DOHH2 (cell line): ENCODE results near the gene MEIS2.

Source experiments
- H3F3A ChIP-seq: fragments of 200-600 bp; sonication (generic), shearing (Covaris generic); 2 replicates; pipeline ENCODE4 v1.6.0; 2016; ENCODE audit warnings: antibody characterized with exemption, mild to moderate bottlenecking; ENCODE audit not compliant: control insufficient read depth, insufficient read depth
- H3K27ac ChIP-seq: fragments of 200-600 bp; sonication (generic); 2 replicates; pipeline ENCODE4 v1.5.1; 2014; ENCODE audit warnings: low read depth, mild to moderate bottlenecking, low read length, moderate library complexity
- H3K27me3 ChIP-seq: fragments of 200-600 bp; sonication (generic); 2 replicates; pipeline ENCODE4 v1.6.1; 2014; ENCODE audit warnings: mild to moderate bottlenecking, low read length, mixed read lengths; ENCODE audit not compliant: control insufficient read depth
- H3K36me3 ChIP-seq: fragments of 200-600 bp; sonication (generic); 2 replicates; pipeline ENCODE4 v1.6.1; 2014; ENCODE audit warnings: mild to moderate bottlenecking, low read length, moderate library complexity, mixed read lengths; ENCODE audit not compliant: control insufficient read depth
- H3K4me1 ChIP-seq: fragments of 200-600 bp; sonication (generic); 2 replicates; pipeline ENCODE4 v1.6.1; 2014; ENCODE audit warnings: mild to moderate bottlenecking, low read length, mixed read lengths; ENCODE audit not compliant: control insufficient read depth
- H3K4me2 ChIP-seq: fragments of 200-600 bp; sonication (generic); 2 replicates; pipeline ENCODE4 v1.6.0; 2014; ENCODE audit warnings: mild to moderate bottlenecking, low read length, moderate library complexity
- H3K4me3 ChIP-seq: fragments of 200-600 bp; sonication (generic); 2 replicates; pipeline ENCODE4 v1.5.1; 2014; ENCODE audit warnings: mild to moderate bottlenecking, low read length, mixed read lengths
- H3K79me2 ChIP-seq: fragments of 200-600 bp; sonication (generic); 2 replicates; pipeline ENCODE4 v1.6.1; 2014; ENCODE audit warnings: mild to moderate bottlenecking, low read length, mixed read lengths; ENCODE audit not compliant: control insufficient read depth
- H3K9me2 ChIP-seq: fragments of 200-600 bp; sonication (generic); replicated peaks from 2 replicates; pipeline ENCODE4 v1.6.1; 2014; ENCODE audit warnings: mild to moderate bottlenecking, low read length, mixed read lengths; ENCODE audit not compliant: control insufficient read depth
- H3K9me3 ChIP-seq: fragments of 200-600 bp; sonication (generic); 2 replicates; pipeline ENCODE4 v1.6.1; 2014; ENCODE audit warnings: antibody characterized with exemption, low read length, mixed read lengths; ENCODE audit not compliant: control insufficient read depth, insufficient read depth
- H4K20me1 ChIP-seq: fragments of 200-600 bp; sonication (generic); 2 replicates; pipeline ENCODE4 v1.6.0; 2014; ENCODE audit warnings: low read depth, mild to moderate bottlenecking, antibody characterized with exemption, low read length, moderate library complexity; ENCODE audit not compliant: control insufficient read depth, insufficient read depth
- CTCF ChIP-seq: fragments of 200-600 bp; sonication (generic); IDR thresholded peaks from one replicate; pipeline ENCODE4 v1.5.1; 2014; ENCODE audit warnings: antibody characterized with exemption, mild to moderate bottlenecking, low read depth, low read length; ENCODE audit not compliant: poor library complexity, severe bottlenecking
- EZH2phosphoT487 ChIP-seq: fragments of 200-600 bp; sonication (generic); IDR thresholded peaks from 2 replicates; pipeline ENCODE4 v1.6.1; 2017; ENCODE audit warnings: borderline replicate concordance, mild to moderate bottlenecking, antibody characterized with exemption, low read length, moderate library complexity, mixed read lengths

Gene MEIS2

GRCh38 chr15:37041042-37041441 lies 59.3 kb downstream of the MEIS2 start:
- Histone ChIP-seq H3F3A (no peaks in the 10 kb centered on the region), H3K9me3 (no peaks in the 10 kb centered on the region), H3K9me2 (no peaks in the 10 kb centered on the region), H3K27ac (no peak overlapping the region), H3K79me2 (no peaks in the 10 kb centered on the region), H4K20me1 (0 out of 2 replicates have a peak, but pooled peaks cover under 1% of the 10 kb centered on the region), H3K27me3 (no peaks in the 10 kb centered on the region), H3K4me1 (peaks cover 3% of the 10 kb centered on the region), H3K36me3 (peaks cover 49% of the 10 kb centered on the region), H3K4me2 (no peak overlapping the region), H3K4me3 (no peak overlapping the region)
- no peak for TF ChIP-seq CTCF
- TF ChIP-seq EZH2phosphoT487, result no peak

GRCh38 chr15:37040072-37040742 lies 60.1 kb downstream of the MEIS2 start:
- Histone ChIP-seq H3K79me2 (no peaks in the 10 kb centered on the region), H3K9me3 (no peaks in the 10 kb centered on the region), H3K4me1 (peaks cover 11% of the 10 kb centered on the region), H3K27ac (no peak overlapping the region), H3K9me2 (no peaks in the 10 kb centered on the region), H3K4me2 (no peak overlapping the region), H4K20me1 (no peaks in the 10 kb centered on the region), H3K27me3 (no peaks in the 10 kb centered on the region), H3F3A (no peaks in the 10 kb centered on the region), H3K4me3 (no peak overlapping the region), H3K36me3 (peaks cover 53% of the 10 kb centered on the region)
- TF ChIP-seq CTCF (no peak), EZH2phosphoT487 (no peak)

- TF ChIP-seq CTCF (no peak), EZH2phosphoT487 (no peak)
- H4K20me1 ChIP-seq, result no peaks in the 10 kb centered on the region
- no peak overlapping the region for H3K4me2 ChIP-seq
- H3K4me3 ChIP-seq, result no peak overlapping the region
- H3K4me1 ChIP-seq, result peaks cover 22% of the 10 kb centered on the region
- H3K9me3 ChIP-seq, result no peaks in the 10 kb centered on the region
- peaks cover 49% of the 10 kb centered on the region for H3K36me3 ChIP-seq
- H3K27me3 ChIP-seq, result no peaks in the 10 kb centered on the region
- H3K79me2 ChIP-seq, result no peaks in the 10 kb centered on the region
- no peaks in the 10 kb centered on the region for H3F3A ChIP-seq
- H3K9me2 ChIP-seq, result no peaks in the 10 kb centered on the region
- H3K27ac ChIP-seq, result no peak overlapping the region
Measured at GRCh38 chr15:37038716-37039106, 61.6 kb downstream of the MEIS2 start.
